A673 (cell line): ENCODE data around the gene CDK7. TPM values are rescaled to one million over a fixed set of nuclear protein-coding genes. Genes with fewer than 3 reads are reported as not detected.

Experiments used
- BruUV-seq: library from RNA; stranded (reverse); fragments of 400-500 nt; replicated peaks from 2 replicates; lab custom pipeline; 2021; lab: Mats Ljungman, UMichigan
- CTCF ChIA-PET: fragments of 300-600 bp; sonication (Branson Sonifier 250); formaldehyde crosslinking; loops from one replicate; lab custom pipeline; 2022; ENCODE audit warnings: antibody characterized with exemption; lab: Charles Lee
- POLR2A ChIA-PET: fragments of 300-600 bp; sonication (Branson Sonifier 250); formaldehyde crosslinking; loops from one replicate; lab custom pipeline; 2022; ENCODE audit warnings: antibody characterized with exemption; ENCODE audit not compliant: low non-redundant PET; lab: Charles Lee
- DNase-seq: peaks from one replicate; pipeline ENCODE4 v3.0.0-alpha.2; 2015; ENCODE audit warnings: low spot score
- H3K27ac ChIP-seq: fragments of 200-600 bp; sonication (generic); 2 replicates; pipeline ENCODE4 v1.5.1; 2016; ENCODE audit warnings: mixed run types, low read depth, mild to moderate bottlenecking, mixed read lengths, antibody characterized with exemption, low read length; ENCODE audit not compliant: poor library complexity, severe bottlenecking
- H3K27me3 ChIP-seq: fragments of 200-600 bp; sonication (generic); replicated peaks from 2 replicates; pipeline ENCODE4 v1.6.1; 2017; ENCODE audit warnings: mixed run types, low read depth, mild to moderate bottlenecking, mixed read lengths, antibody characterized with exemption, low read length; ENCODE audit not compliant: insufficient read depth, poor library complexity
- H3K36me3 ChIP-seq: fragments of 200-600 bp; sonication (generic); 2 replicates; pipeline ENCODE4 v1.6.1; 2016; ENCODE audit warnings: mixed run types, mild to moderate bottlenecking, mixed read lengths, antibody characterized with exemption, low read length; ENCODE audit not compliant: insufficient read depth, poor library complexity, severe bottlenecking
- H3K4me1 ChIP-seq: fragments of 200-600 bp; sonication (generic); 2 replicates; pipeline ENCODE4 v1.6.1; 2017; ENCODE audit warnings: mixed run types, mild to moderate bottlenecking, mixed read lengths, antibody characterized with exemption, low read length; ENCODE audit not compliant: insufficient read depth, poor library complexity, severe bottlenecking
- H3K4me3 ChIP-seq: fragments of 200-600 bp; sonication (generic); 2 replicates; pipeline ENCODE4 v1.5.1; 2016; ENCODE audit warnings: low read depth, mixed run types, mild to moderate bottlenecking, mixed read lengths, low read length; ENCODE audit not compliant: poor library complexity, severe bottlenecking
- H3K9me3 ChIP-seq: fragments of 200-600 bp; sonication (generic); 2 replicates; pipeline ENCODE4 v1.6.1; 2016; ENCODE audit warnings: mixed run types, low read depth, mild to moderate bottlenecking, mixed read lengths, antibody characterized with exemption, low read length; ENCODE audit not compliant: poor library complexity, severe bottlenecking
- EZH2 ChIP-seq: fragments of 200-600 bp; sonication (generic); IDR thresholded peaks from 2 replicates; pipeline ENCODE4 v1.6.1; 2017; ENCODE audit warnings: borderline replicate concordance, low read depth, mild to moderate bottlenecking, mixed read lengths, antibody characterized with exemption, low read length; ENCODE audit not compliant: poor library complexity, severe bottlenecking
- intact Hi-C: fragments of 100-400 bp; cut with micrococcal nuclease; formaldehyde crosslinking; loops from one replicate; pipeline ENCODE4 v1.10.0; 2022; ENCODE audit not compliant: unreplicated experiment
- total RNA-seq: library from RNA; stranded (reverse); gene quantifications from 2 replicates; pipeline ENCODE4 v1.2.3, GENCODE V29; 2021
- TF ChIP-seq, protein P1 (sequence below): fragments of 300-800, 200-600 bp; sonication (generic); conservative IDR thresholded peaks from 2 replicates; pipeline ENCODE4 v1.5.1; 2017; ENCODE audit warnings: low read depth, mild to moderate bottlenecking, antibody characterized with exemption, low read length, moderate library complexity, mixed read lengths

The CDK7 gene
- total RNA-seq, 1 experiment from 2014 or later = 35.8 TPM

DNA sequence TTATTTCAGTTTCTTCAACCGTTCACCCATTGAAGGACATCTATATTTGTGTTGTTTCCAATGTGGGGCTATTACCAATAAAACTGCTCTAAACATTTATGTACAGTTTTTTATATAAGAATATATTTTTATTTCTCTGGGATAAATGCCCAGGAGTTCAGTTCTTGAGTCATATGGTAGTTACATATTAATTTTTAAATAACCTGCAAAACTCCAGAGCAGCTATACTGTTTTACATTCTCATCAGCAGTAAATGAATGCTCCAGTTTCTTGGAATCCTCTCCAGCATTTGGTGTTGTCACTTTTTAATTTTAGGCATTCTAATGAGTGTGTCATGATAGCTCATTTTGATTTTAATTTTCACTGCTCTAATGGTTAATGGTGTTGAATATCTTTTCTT is 36.2 kb downstream of the CDK7 start:
- intact Hi-C loops = no loop called here
- ChIA-PET POLR2A (interaction anchor here (0.8 kb wide), 1 partner anchor 20 kb away, joined by 7 read pairs; no protein-coding TSS in a partner anchor), CTCF (no interaction called here)
- Histone ChIP-seq H3K27me3 (no peaks in the 10 kb centered on the region), H3K36me3 (peaks cover 15% of the 10 kb centered on the region), H3K4me1 (no peaks in the 10 kb centered on the region), H3K27ac (no peak overlapping the region), H3K4me3 (no peak overlapping the region), H3K9me3 (no peaks in the 10 kb centered on the region)
- TF ChIP-seq, protein P1, sequence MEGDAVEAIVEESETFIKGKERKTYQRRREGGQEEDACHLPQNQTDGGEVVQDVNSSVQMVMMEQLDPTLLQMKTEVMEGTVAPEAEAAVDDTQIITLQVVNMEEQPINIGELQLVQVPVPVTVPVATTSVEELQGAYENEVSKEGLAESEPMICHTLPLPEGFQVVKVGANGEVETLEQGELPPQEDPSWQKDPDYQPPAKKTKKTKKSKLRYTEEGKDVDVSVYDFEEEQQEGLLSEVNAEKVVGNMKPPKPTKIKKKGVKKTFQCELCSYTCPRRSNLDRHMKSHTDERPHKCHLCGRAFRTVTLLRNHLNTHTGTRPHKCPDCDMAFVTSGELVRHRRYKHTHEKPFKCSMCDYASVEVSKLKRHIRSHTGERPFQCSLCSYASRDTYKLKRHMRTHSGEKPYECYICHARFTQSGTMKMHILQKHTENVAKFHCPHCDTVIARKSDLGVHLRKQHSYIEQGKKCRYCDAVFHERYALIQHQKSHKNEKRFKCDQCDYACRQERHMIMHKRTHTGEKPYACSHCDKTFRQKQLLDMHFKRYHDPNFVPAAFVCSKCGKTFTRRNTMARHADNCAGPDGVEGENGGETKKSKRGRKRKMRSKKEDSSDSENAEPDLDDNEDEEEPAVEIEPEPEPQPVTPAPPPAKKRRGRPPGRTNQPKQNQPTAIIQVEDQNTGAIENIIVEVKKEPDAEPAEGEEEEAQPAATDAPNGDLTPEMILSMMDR = no peak
- TF ChIP-seq EZH2 = no peak
- no TSS peak for BruUV-seq
- DNase-seq = no peak

DNA sequence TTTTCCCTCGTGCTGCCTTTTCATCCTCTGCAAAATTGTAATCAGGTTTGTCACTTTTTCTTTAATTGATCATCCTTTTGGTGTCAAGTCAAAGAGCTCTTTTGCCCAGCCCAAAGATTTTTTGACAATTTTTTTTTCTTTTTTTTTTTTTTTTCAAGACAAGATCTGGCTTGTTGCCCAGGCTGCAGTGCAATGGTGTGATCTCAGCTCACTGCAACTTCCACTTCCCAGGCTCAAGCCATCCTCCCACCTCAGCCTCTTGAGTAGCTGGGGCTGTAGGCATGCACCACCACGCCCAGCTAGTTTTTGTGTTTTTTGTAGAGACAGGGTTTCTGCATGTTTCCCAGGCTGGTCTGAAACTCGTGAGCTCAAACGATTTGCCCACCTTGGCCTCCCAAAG is 36.7 kb downstream of the CDK7 start:
- no TSS peak for BruUV-seq

DNA sequence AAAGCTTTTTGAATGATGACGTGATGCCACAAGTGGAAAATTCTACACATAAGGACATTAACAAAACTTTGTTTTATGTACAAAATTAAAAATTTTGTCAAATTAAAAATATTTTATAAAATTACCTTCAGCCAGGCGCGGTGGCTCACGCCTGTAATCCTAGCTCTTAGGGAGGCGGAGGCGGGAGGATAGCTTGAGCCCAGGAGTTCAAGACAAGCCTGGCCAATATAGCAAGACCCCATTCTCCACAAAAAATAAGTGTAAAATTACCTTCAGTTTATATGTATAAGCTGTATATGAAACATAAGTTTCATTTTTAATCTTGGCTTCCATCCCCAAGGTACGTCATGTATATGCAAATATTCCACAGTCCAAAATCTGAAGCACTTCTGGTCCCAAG is 40.9 kb downstream of the CDK7 start:
- DNase-seq = no peak
- no peaks in the 10 kb centered on the region for H3K27me3 ChIP-seq
- peaks cover 12% of the 10 kb centered on the region for H3K36me3 ChIP-seq
- H3K4me1 ChIP-seq = no peaks in the 10 kb centered on the region
- no peaks in the 10 kb centered on the region for H3K9me3 ChIP-seq
- ChIA-PET CTCF (no interaction called here), POLR2A (interaction anchor here (0.7 kb wide), 1 partner anchor 99 kb away, joined by 3 read pairs; no protein-coding TSS in a partner anchor)
- no TSS peak for BruUV-seq
- intact Hi-C loops = no loop called here
- no peak overlapping the region for H3K4me3 ChIP-seq
- H3K27ac ChIP-seq = no peak overlapping the region
- TF ChIP-seq, protein P1 = no peak
- no peak for TF ChIP-seq EZH2

More for the DNA sequence above, 36.7 kb downstream of the CDK7 start:
- Histone ChIP-seq H3K36me3 (peaks cover 17% of the 10 kb centered on the region), H3K4me3 (no peak overlapping the region), H3K27ac (no peak overlapping the region), H3K27me3 (no peaks in the 10 kb centered on the region), H3K9me3 (no peaks in the 10 kb centered on the region), H3K4me1 (no peaks in the 10 kb centered on the region)
- intact Hi-C loops = no loop called here
- POLR2A ChIA-PET = interaction anchor here (0.8 kb wide), 1 partner anchor 19 kb away, joined by 7 read pairs; no protein-coding TSS in a partner anchor
- no peak for TF ChIP-seq EZH2
- TF ChIP-seq, protein P1 = no peak
- DNase-seq = peak; percentile 34
- CTCF ChIA-PET = no interaction called here
